Measurements from ENCODE around the gene TEX44.

The TEX44 gene

GRCh38 chr2:231604685-231605606, 12.3 kb downstream of the TEX44 start:
- peak; percentile 92 for DNase-seq (ENCODE audit: low read depth)

DNA sequence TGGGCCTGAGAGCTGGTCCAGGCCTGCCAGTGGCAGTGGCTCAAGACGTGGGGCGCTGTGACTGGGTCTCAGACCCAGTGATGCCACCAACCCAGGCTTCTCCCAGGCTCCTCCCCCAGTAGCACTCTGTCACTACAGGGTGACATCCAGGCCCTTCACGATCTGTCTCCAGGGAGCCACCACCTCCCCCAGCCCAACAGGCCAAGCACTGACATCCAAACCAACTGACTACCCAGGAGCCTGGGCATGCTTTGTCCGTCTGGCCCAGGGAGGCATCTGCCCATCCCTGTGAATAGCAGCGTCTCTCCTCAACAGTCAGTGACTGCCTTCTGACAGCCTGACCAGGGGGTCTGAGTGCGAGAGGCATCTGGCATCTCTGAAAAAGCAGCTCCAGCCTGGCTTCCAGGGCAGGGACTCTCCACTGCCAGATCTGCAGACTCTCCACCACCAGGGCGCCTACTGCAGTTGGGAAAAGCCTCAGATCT, 13.0 kb downstream of the TEX44 start:
- DNase-seq (ENCODE audit: low read depth), result no peak

GRCh38 chr2:231606941-231607340, 14.3 kb downstream of the TEX44 start:
- DNase-seq (ENCODE audit: low read depth), result no peak

GRCh38 chr2:231611273-231612108, 18.8 kb downstream of the TEX44 start:
- DNase-seq (ENCODE audit: low read depth), result peak; percentile 37

- DNase-seq (ENCODE audit: low read depth), result no peak
These were observed 19.4 kb downstream of the TEX44 start for GRCh38 chr2:231612109-231612455.

DNA sequence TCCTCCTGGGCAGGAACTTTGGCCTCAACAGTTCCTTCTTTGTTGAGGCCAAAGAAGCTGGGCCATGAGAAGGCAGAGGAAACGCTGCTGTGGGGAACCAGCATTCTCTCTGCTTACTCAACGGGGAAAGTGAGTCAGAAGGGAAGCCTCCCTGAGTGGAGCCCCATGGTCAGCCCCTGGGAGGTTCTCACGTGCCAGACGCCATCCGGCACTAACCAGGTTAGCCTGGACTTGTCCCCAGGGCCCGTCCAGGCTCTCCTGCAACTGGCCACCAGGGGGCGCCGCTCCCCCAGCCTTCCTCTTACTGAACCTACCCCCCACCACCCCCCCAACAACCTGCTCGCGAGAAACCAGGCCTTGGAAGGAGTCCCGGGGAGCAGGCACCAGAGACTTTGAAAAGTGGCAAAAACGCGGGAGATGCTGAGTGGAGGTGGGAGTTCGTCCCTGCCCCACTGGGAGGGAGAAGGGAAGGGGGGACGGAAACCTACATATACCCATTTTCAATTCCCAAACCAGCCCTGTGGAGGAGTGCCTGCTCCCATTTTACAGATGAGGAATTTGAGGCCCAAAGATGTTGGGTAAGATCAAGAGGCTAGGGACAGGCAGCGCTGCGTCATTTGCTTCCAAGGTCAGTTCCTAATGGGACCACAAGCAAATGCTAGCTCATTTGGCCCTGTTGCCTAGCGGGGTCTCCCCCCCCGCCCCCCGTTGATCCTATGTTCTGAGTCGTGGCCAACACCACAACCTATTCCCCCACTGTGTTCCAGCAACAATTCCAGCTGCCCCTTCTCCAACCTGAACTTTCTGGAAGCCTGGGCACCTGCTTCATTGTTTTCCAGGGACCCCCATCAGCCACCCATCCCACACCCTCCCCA, 20.0 kb downstream of the TEX44 start:
- DNase-seq (ENCODE audit: low read depth), result peak; percentile 88

GRCh38 chr2:231613331-231613662, 20.6 kb downstream of the TEX44 start:
- DNase-seq (ENCODE audit: low read depth), result no peak

- peak; percentile 70 for DNase-seq (ENCODE audit: low read depth)
These were observed 21.2 kb downstream of the TEX44 start for GRCh38 chr2:231613663-231614558.

GRCh38 chr2:231614559-231615057, 21.9 kb downstream of the TEX44 start:
- DNase-seq (ENCODE audit: low read depth), result no peak

DNA sequence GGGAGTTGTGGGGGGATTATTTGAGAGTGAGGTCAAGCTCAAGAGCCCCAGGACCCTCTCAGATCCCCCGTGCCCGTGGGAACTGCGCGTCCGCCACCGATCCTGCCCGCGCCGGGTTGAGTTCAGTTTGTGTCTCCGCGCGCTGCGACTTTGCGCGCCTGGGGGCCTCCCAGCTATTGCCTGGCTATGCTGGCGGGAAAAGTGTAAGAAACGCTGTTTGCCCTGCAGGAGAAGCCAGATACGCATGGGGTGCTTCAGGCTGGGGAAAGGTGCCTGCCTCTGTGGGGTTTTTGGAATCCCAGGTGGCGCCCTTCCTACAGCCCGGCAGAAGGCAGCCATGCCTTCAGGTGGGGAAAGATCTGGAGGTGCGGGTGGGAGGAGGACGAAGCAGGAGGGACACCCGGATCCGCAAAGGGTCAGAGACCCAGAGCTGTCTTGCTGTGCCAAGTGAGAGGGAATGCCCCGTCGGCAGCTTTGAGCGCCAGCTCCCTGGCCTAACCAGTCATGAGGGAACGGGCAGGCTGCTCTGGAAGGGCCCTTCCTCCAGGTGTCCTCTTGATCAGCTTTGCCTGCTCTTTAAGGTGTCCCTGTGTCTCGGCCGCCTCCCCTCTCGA, 22.5 kb downstream of the TEX44 start:
- no peak for DNase-seq (ENCODE audit: low read depth)

GRCh38 chr2:231616296-231616695, 23.6 kb downstream of the TEX44 start:
- no peak for DNase-seq (ENCODE audit: low read depth)

- DNase-seq (ENCODE audit: low read depth), result no peak
These were observed 24.6 kb downstream of the TEX44 start for GRCh38 chr2:231617059-231617926.

- DNase-seq (ENCODE audit: low read depth), result no peak
These were observed 28.6 kb downstream of the TEX44 start for GRCh38 chr2:231621051-231621879.

- DNase-seq (ENCODE audit: low read depth), result no peak
These were observed 30.3 kb downstream of the TEX44 start for GRCh38 chr2:231622963-231623362.

GRCh38 chr2:231626449-231626848, 33.8 kb downstream of the TEX44 start:
- no peak for DNase-seq (ENCODE audit: low read depth)

GRCh38 chr2:231627384-231628120, 34.9 kb downstream of the TEX44 start:
- DNase-seq (ENCODE audit: low read depth), result no peak

DNA sequence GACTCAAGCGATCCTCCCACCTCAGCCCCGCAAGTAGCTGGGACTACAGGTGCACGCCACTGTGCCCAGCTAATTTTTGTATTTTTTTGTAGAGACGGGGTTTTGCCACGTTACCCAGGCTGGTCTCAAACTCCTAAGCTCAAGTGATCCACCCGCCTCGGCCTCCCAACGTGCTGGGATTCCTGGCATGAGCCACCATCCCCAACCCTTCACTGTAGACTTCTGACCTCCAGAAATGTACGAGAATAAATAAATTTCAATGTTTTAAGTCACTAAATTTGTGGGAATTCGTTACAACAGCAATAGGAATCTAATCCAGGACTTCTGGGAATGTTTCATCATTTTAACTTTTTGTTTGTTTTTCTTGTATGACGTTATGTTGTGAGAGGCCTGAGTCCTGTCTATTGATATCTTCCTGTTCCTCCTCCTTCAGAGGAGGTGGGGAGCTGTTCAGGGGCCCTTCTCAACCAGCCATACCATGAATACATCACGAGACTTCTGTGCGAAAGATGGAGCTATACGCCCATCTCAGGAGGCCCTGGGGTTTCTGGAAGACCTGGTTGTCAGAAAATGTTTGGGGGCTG, 40.0 kb downstream of the TEX44 start:
- DNase-seq (ENCODE audit: low read depth), result no peak

Data from activated T-helper 9 cell treated with anti-CD3 and anti-CD28 coated beads, Interleukin-2, amount 50 U/mL, for 16 hours (primary cell).